Measurements from ENCODE around the gene SFXN3. TPM values are rescaled to one million over a fixed set of nuclear protein-coding genes. Genes with fewer than 3 reads are reported as not detected.

The SFXN3 gene
- total and polyA plus RNA-seq, 2 of the 8 experiments (the other 6 are each of a cell fraction or from before 2014, with no cell fraction given), result 2.6 to 2.8 TPM

GRCh38 chr10:101066146-101066895 is 35.3 kb downstream of the SFXN3 start:
- Histone ChIP-seq H4K5ac (ENCODE audit: insufficient read length, low read depth, low read length) (no peak overlapping the region), H4K91ac (replicated peaks; ENCODE audit: insufficient read length, low read length) (no peak overlapping the region), H3K4me1 (replicated peaks in 1 of 4; ENCODE audit: control insufficient read depth in 3 of 4, insufficient read depth in 4 of 4, low read length in 3 of 4) (peaks cover 4 to 35% (median 23%) of the 10 kb centered on the region in 4 experiments), H2BK20ac (ENCODE audit: low read length) (no peak overlapping the region), H2BK5ac (ENCODE audit: low read depth, low read length) (no peak overlapping the region), H3K4ac (replicated peaks; ENCODE audit: insufficient read length, low read depth, low read length) (no peak overlapping the region), H3K14ac (ENCODE audit: insufficient read length) (no peak overlapping the region), H4K20me1 (replicated peaks in 1 of 2; ENCODE audit: control insufficient read depth in 1 of 2, insufficient read depth in 2 of 2, low read length in 2 of 2) (peaks cover 0 to 19% of the 10 kb centered on the region in 2 experiments), H3K36me3 (ENCODE audit: control insufficient read depth in 2 of 4, insufficient read depth in 4 of 4, low read length in 3 of 4) (no peaks in the 10 kb centered on the region; a peak in 1 of 8 replicates), H3K18ac (ENCODE audit: extremely low read depth, low read length) (no peak overlapping the region; the same call in 1 of the 2 replicates), H2BK12ac (ENCODE audit: low read depth, low read length) (peak overlapping the region; percentile 22; the same call in 1 of the 2 replicates), H3K9ac (replicated peaks in 1 of 4; ENCODE audit: extremely low read depth in 1 of 4, low read depth in 3 of 4, low read length in 3 of 4) (no peak overlapping the region), H3K4me3 (ENCODE audit: extremely low read depth in 1 of 4, insufficient read depth in 2 of 4, low read depth in 3 of 4, low read length in 4 of 4) (peak overlapping the region; percentile 42 to 90 (median 54); a peak in 7 of 8 replicates), H3K9me3 (ENCODE audit: insufficient read depth in 2 of 2, low read depth in 1 of 2, low read length in 1 of 2) (no peaks in the 10 kb centered on the region), H4K8ac (ENCODE audit: extremely low read depth, insufficient read depth, low read length) (no peak overlapping the region; the same call in 1 of the 2 replicates), H3K56ac (replicated peaks; ENCODE audit: insufficient read length, low read depth, low read length) (no peak overlapping the region), H3K79me2 (ENCODE audit: control insufficient read depth in 1 of 2, insufficient read depth in 2 of 2, low read length in 2 of 2) (no peaks in the 10 kb centered on the region), H2AK5ac (ENCODE audit: low read depth, low read length) (no peak overlapping the region), H2AFZ (ENCODE audit: low read length) (no peak overlapping the region), H3K23ac (ENCODE audit: insufficient read length) (no peak overlapping the region), H3K27ac (ENCODE audit: low read depth, low read length) (no peak overlapping the region), H3K23me2 (ENCODE audit: low read depth, low read length) (peaks cover 24% of the 10 kb centered on the region; the same call in 1 of the 2 replicates), H2BK120ac (replicated peaks; ENCODE audit: low read depth, low read length) (no peak overlapping the region), H3K27me3 (replicated peaks in 1 of 4; ENCODE audit: control insufficient read depth in 3 of 4, extremely low read depth in 1 of 4, insufficient read depth in 3 of 4, low read length in 3 of 4) (peaks cover 53 to 64% (median 60%) of the 10 kb centered on the region in 4 experiments), H3K79me1 (ENCODE audit: low read depth, low read length) (no peaks in the 10 kb centered on the region), H3K4me2 (ENCODE audit: insufficient read depth in 1 of 2, low read depth in 2 of 2, low read length in 2 of 2) (peak overlapping the region; percentile 80 to 100), H2BK15ac (ENCODE audit: low read length) (0 out of 2 replicates have a peak overlapping the region, but pooled peaks have one; percentile 61)
- DNase-seq (ENCODE audit: low read depth in 1 of 2, low spot score in 2 of 2) (peak in 1 of 2 experiments; percentile 76), FAIRE-seq (no peak)
- 4% methylated on average over 49 of the region's 49 CpGs; no CpG with 5 or more reads in 1 of the 2 experiments for WGBS, 2 experiments (ENCODE audit: extremely low coverage in 1 of 2, insufficient coverage in 1 of 2, insufficient read length in 1 of 2, insufficient replicate concordance in 2 of 2, low coverage in 1 of 2, low lambda C conversion rate in 2 of 2, missing lambda C conversion rate in 1 of 2)
- POLR2A ChIA-PET (ENCODE audit: partially characterized antibody), result interaction anchor here (1.0 to 8.4 kb wide), 2 partner anchors 10 to 18 kb away, joined by 3 to 85 read pairs; no protein-coding TSS in a partner anchor
- CTCF ChIA-PET (ENCODE audit: partially characterized antibody), result interaction anchor here (0.7 to 59.5 kb wide), 8 partner anchors 8 to 1580 kb away, joined by 3 to 2176 read pairs (median 9); partner anchors contain the start of genes KAZALD1, PDZD7 and SFXN3
- TF ChIP-seq JUND (IDR thresholded peaks at IDR 0.05; ENCODE audit: low read length), result no peak
- TF ChIP-seq, protein P1, sequence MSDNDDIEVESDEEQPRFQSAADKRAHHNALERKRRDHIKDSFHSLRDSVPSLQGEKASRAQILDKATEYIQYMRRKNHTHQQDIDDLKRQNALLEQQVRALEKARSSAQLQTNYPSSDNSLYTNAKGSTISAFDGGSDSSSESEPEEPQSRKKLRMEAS (IDR thresholded peaks at IDR 0.05), result 0 out of 2 replicates have a peak, but pooled peaks have one; percentile 9
- TF ChIP-seq, protein P2, sequence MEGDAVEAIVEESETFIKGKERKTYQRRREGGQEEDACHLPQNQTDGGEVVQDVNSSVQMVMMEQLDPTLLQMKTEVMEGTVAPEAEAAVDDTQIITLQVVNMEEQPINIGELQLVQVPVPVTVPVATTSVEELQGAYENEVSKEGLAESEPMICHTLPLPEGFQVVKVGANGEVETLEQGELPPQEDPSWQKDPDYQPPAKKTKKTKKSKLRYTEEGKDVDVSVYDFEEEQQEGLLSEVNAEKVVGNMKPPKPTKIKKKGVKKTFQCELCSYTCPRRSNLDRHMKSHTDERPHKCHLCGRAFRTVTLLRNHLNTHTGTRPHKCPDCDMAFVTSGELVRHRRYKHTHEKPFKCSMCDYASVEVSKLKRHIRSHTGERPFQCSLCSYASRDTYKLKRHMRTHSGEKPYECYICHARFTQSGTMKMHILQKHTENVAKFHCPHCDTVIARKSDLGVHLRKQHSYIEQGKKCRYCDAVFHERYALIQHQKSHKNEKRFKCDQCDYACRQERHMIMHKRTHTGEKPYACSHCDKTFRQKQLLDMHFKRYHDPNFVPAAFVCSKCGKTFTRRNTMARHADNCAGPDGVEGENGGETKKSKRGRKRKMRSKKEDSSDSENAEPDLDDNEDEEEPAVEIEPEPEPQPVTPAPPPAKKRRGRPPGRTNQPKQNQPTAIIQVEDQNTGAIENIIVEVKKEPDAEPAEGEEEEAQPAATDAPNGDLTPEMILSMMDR (IDR thresholded peaks at IDR 0.05; ENCODE audit: control extremely low read depth in 1 of 3, insufficient read depth in 1 of 3, low read depth in 1 of 3, low read length in 3 of 3), result peak in 2 of 3 experiments; percentile 33 to 35; a peak in 2 of 4 replicates
- no peak for TF ChIP-seq BRCA1 (IDR thresholded peaks at IDR 0.05; ENCODE audit: low read depth, low read length)
- no peak for TF ChIP-seq SRF (IDR thresholded peaks at IDR 0.05; ENCODE audit: low read depth, low read length)
- TF ChIP-seq TAF1 (IDR thresholded peaks at IDR 0.05; ENCODE audit: low read depth, low read length), result no peak
- TF ChIP-seq HDAC6 (IDR thresholded peaks at IDR 0.05; ENCODE audit: low read depth, low read length), result no peak
- no peak for TF ChIP-seq POLR2AphosphoS5 (IDR thresholded peaks at IDR 0.05; ENCODE audit: low read depth, low read length)
- no peak for TF ChIP-seq ASH2L (IDR thresholded peaks at IDR 0.05; ENCODE audit: low read length)

Data from H1 (cell line).